ENCODE results near the gene TAB2.
A peak's percentile ranks its signal among the peaks of the same experiment; 100 is the strongest.
"Not testable (repeated sequence)": the region's sequence is repeated elsewhere in the genome, so short reads cannot be mapped to it uniquely, and the experiment has no call there.

Gene TAB2

DNA sequence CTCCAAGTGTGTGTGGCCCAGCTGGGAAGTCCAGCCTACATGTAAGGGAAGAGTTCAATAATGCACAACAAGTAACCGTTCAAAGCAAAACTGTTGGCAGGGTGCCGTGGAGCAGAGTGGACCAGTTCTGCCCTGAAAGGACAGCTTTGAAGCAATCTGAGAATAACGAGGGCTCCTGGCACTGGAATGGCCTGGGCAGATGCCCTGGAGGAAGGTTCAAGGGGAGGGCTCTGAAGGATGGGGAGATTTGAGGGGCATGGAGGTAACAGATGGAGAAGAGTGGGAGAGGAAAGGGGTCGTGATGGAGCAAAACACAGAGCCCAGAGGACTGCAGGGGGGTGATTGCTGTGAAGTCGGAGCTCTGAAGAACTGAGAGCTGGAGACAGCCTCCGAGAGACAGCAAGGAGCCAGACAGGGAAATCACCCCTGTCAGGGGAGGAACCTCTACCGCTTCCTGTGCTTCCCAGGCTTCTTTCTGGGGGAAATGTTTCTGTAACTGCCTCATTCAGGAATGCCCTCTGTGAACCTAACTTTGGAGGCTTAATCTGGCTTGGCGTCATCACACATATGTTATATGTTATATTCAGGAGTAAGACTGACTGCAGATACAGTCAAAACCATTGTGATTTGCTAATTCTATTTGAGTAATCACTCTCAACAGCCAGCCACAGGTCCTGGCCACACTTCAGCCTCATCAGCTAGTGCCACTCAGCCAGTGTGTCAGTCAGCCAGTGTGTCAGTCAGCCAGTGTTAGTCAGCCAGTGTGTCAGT is 126.1 kb downstream of the TAB2 start:
- no peak for DNase-seq (ENCODE audit: low spot score)
- FAIRE-seq, result no peak

DNA sequence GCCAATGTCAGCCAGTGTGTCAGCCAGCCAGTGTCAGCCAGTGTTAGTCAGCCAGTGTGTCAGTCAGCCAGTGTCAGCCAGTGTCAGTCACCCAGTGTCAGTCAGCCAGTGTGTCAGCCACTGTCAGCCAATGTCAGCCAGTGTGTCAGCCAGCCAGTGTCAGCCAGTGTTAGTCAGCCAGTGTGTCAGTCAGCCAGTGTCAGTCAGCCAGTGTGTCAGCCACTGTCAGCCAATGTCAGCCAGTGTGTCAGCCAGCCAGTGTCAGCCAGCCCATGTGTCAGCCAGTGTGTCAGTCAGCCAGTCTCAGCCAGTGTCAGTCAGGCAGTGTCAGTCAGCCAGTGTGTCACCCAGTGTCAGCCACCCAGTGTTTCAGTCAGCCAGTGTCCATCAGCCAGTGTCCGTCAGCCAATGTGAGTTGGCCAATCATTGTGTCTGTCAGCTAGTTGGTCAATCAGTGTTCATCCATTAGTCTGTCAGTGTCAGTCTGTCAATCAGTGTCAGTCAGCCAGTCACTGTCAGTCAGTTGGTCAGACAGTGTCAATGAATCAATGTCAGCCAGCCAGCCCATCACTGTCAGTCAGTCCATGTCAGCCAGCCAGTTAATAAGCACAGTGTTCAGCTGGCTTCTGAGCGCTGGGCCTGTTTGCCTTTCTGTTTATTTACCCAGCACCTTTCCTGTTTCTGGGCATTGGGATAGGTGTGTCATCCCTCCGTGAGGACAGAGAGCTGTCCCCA is 127.0 kb downstream of the TAB2 start:
- DNase-seq (ENCODE audit: low spot score); FAIRE-seq: not testable (repeated sequence)

- DNase-seq (ENCODE audit: low spot score) (no peak), FAIRE-seq (no peak)
Observed at GRCh38 chr6:149445095-149445466, 127.6 kb downstream of the TAB2 start.

GRCh38 chr6:149445573-149445972 is 128.1 kb downstream of the TAB2 start:
- FAIRE-seq, result no peak
- DNase-seq (ENCODE audit: low spot score), result no peak

DNA sequence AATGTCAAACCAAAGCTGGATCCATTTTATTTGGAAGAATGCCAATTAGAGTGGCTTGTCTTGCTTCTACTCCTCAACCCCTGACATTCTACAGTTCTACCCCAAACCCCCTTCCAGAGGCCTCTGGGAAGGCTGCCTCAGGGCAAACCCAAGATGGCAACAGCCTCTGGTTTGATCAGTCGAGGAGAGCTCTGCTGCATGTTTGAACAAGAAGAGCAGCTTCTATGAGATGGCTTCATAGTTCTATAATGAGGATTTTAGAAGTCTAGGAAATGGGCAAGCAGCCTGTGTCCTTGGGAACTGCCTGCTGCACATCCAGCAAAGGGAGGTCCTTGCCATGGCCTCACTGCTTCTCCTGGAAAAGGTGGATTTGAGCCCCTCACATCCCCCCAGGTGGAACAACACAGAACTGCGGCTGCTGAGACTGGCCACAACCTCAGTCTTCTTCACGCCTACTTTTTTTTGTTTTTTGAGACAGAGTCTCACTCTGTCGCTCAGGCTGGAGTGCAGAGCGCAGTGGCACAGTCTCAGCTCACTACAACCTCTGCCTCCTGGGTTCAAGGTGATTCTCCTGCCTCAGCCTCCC is 129.4 kb downstream of the TAB2 start:
- DNase-seq (ENCODE audit: low spot score) (no peak), FAIRE-seq (no peak)

GRCh38 chr6:149448821-149449453 is 131.4 kb downstream of the TAB2 start:
- DNase-seq (ENCODE audit: low spot score) (no peak), FAIRE-seq (no peak)

GRCh38 chr6:149449831-149450678 is 132.5 kb downstream of the TAB2 start:
- DNase-seq (ENCODE audit: low spot score) (no peak), FAIRE-seq (no peak)

DNA sequence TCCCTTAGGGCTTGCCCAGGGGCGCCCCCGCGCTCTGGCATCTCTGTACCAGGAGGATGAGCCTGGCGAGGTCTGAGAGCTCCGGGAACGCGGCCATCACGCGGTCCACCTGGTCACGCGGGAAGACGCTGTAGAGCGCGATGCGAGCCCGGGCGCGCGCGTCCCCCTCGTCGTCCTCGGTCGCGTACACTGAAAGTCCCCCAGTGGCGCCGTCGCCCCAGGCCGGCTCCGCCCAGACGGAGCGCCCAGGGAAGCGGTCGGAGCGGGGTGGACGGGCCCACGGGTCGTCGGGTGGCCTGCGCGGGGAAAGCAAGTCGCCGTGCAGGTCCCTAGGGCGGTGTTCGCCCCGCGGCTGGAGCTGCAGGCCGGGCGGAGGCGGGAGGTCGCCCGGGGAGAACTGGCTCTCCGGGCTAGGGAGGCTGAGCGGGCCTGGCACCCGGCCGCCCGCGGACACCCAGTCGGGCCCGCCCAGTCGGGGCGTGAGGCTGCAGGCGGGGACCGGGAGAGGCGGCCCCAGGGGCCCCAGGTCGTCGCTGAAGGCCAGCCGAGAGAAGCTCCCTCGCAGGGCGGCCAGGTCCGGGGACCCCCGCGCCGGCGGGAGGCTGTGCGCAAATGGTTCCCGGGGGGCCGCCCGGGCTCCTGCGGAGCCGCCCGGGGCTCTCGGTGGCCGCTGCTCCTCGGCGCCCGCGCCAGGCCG is 133.3 kb downstream of the TAB2 start:
- no peak for DNase-seq (ENCODE audit: low spot score)
- FAIRE-seq, result no peak

DNA sequence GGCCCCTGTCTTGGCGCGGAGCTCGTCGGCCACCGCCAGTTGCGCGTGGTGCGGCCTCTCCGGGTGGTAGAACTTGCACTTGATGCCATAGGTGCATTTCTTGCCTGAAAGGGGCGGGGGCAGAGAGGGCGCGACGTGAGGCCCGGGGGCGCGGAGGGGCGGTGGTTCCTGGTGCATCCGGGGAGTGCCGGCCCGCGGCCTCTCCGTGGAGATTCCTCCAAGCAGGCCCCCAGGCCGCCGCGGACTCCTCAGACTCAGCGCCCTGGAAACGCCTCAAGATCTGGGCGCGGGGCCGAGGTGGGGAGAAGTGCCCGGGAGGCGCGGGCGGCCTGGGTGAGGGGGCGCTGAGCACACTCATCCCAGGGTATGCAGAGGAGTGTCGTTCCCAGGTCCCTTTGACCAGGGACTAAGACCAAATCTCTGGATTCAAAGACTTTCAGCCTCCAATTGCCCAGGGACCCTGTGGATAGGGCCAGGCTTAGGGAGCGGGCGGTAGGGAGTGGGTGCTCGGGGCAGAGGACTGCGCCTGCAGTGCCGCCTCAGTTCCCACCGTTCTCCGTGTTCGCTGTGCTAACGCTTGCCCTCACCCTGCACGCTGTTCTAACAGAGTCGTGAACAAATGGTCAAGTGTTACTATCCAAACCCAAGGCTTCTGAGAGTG is 134.0 kb downstream of the TAB2 start:
- DNase-seq (ENCODE audit: low spot score) (no peak), FAIRE-seq (no peak)

DNA sequence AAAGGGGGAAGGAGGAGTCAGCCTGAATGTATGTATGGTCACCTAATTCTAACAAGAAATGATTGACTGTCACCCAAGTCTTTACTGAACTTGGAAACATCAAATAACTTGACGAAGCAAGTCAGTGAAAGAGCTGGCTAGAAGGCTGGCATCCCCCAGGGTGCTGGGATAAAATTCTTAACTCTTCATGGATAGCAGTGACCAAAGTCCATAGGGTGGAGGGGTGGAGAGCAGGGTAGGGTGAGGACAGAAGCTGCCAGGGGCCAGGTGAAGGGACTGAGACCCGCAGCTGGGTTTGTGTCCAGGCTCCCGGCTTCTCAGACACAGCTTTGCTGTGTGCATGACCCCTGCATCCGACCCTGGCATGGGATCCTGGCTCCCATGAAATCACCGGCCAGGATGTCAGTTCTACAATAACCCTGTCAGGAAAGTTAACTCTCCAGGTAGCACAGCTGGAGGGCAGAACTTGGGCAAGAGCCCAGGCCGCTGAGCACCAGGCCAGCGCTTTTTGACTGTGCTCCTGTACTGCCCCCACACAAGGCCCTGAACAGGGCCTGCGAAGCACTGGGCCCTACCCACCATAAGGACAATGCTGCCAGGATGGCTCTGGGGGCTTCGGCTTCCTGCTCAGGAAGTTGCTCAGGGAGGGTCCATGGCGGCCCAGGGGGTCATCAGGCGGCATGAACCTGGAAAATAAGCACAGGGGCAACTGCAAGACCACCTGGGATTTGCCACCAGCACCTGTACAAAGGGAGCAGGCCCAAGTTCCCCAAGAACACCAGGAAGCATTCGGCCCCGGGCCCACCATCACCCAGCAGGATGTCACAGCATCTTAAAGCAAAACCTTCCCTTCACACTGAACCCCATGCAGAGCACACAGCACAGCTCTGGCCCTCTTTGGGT is 134.8 kb downstream of the TAB2 start:
- DNase-seq (ENCODE audit: low spot score) (no peak), FAIRE-seq (no peak)

- no peak for DNase-seq (ENCODE audit: low spot score)
- FAIRE-seq, result no peak
Observed at GRCh38 chr6:149453597-149454345, 136.3 kb downstream of the TAB2 start.

- DNase-seq (ENCODE audit: low spot score), result peak; percentile 57
- FAIRE-seq, result peak; percentile 85
Observed at GRCh38 chr6:149454346-149454848, 136.9 kb downstream of the TAB2 start.

DNA sequence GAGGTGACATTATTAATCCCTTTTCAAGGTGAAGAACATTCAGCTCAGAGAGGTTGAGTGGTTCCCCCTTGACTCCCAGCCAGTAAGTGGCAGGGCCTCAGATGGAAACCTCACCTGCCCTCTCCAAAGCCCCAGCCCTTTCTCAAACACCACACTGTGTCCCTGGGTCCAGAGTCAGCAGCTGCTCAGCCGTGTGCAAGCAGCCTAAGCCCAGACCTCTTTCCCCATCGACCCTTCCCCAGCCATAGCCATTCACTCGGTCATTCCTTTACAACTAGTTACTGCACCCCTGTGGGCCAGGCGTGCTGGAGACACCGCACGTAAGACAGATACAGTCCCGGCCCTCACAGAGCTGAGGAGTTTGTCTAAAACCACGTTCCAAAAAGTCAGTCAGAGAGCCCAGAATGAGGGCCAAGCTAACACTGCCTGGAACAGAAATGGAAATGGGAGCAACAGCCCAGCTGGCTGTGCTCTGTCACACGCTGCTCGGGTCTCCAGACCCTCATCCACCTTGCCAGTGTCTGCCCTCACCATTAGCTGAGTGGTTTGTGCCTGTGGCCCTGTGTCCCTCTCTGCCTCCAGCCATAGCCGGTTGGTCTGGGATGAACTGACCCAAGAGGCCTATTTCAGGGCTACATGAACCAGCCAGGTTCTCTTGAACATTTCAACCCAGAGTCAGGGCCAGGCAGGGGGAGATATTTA is 137.7 kb downstream of the TAB2 start:
- FAIRE-seq (no peak), DNase-seq (ENCODE audit: low spot score) (no peak)

DNA sequence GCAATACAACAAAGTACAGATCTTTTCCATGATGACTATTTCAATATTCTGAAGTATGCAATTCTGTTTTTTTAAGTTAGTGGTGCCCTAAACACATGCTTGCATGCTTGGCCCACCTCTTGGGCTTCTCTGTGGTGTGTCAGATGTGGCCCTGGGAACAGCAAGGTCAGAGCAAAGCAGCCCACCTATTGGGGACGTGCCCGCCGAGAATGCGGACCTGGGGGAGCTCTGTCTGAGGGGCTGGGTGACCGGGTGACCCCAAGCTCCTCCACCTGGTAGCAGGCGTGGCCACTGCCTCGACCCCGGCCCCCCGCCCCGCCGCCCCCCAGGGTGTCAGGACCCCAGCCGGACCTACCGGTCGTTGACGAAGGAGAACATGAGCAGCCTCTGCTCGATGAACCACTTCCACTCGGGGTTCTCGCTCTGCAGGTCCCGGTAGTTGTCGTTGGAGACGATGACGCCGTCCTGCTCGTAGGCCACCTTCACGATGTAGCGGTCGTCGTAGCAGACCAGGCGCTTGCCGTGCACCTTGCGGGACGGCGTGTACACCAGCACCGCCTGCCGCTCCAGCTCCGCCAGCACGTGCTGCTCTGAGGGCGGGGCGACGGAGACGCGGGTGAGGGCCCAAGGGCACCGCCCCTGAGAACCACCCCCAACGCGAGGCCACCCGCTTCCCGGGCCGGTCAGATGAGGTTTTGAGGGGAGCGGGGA is 139.0 kb downstream of the TAB2 start:
- no peak for FAIRE-seq

GRCh38 chr6:149457316-149457884 is 139.9 kb downstream of the TAB2 start:
- FAIRE-seq (no peak), DNase-seq (ENCODE audit: low spot score) (no peak)

More for the DNA sequence above, 139.0 kb downstream of the TAB2 start:
- no peak for DNase-seq (ENCODE audit: low spot score)

- FAIRE-seq (no peak), DNase-seq (ENCODE audit: low spot score) (no peak)
Observed at GRCh38 chr6:149458196-149458595, 140.7 kb downstream of the TAB2 start.
